ENCODE results near the gene CRTAC1. TPM values are rescaled to one million over a fixed set of nuclear protein-coding genes. Genes with fewer than 3 reads are reported as not detected.
"Not testable (repeated sequence)": the region's sequence is repeated elsewhere in the genome, so short reads cannot be mapped to it uniquely, and the experiment has no call there.

The CRTAC1 gene
- total RNA-seq, 1 donor from 2014 or later, result 0.28 TPM

- DNase-seq (ENCODE audit: low spot score) (no peak), ATAC-seq (peak; percentile 83)
Measured at GRCh38 chr10:97849687-97850402, 180.6 kb downstream of the CRTAC1 start, which contains the start of gene GOLGA7B. Gene GOLGA7B (plus strand): TSS chr10:97849843. CDS start chr10:97850304, 461 bp downstream.

GRCh38 chr10:97849103-97849686, 181.2 kb downstream of the CRTAC1 start:
- DNase-seq (ENCODE audit: low spot score) (no peak), ATAC-seq (no peak)

GRCh38 chr10:97844678-97845077, 185.7 kb downstream of the CRTAC1 start:
- ATAC-seq (no peak), DNase-seq (ENCODE audit: low spot score) (no peak)

GRCh38 chr10:97843972-97844371, 186.4 kb downstream of the CRTAC1 start:
- ATAC-seq; DNase-seq (ENCODE audit: low spot score): not testable (repeated sequence)

- ATAC-seq, result no peak
Measured at GRCh38 chr10:97843281-97843671, 187.1 kb downstream of the CRTAC1 start.

GRCh38 chr10:97842656-97843280, 187.7 kb downstream of the CRTAC1 start:
- DNase-seq (ENCODE audit: low spot score) (no peak), ATAC-seq (no peak)

More at GRCh38 chr10:97843281-97843671, 187.1 kb downstream of the CRTAC1 start:
- no peak for DNase-seq (ENCODE audit: low spot score)

- not testable (repeated sequence) for ATAC-seq; DNase-seq (ENCODE audit: low spot score)
Measured at GRCh38 chr10:97842114-97842513, 188.3 kb downstream of the CRTAC1 start.

GRCh38 chr10:97841166-97841565, 189.3 kb downstream of the CRTAC1 start:
- not testable (repeated sequence) for DNase-seq (ENCODE audit: low spot score); ATAC-seq

GRCh38 chr10:97838091-97838490, 192.3 kb downstream of the CRTAC1 start:
- DNase-seq (ENCODE audit: low spot score), result no peak

GRCh38 chr10:97836446-97836845, 194.0 kb downstream of the CRTAC1 start:
- ATAC-seq (no peak), DNase-seq (ENCODE audit: low spot score) (no peak)

More at GRCh38 chr10:97838091-97838490, 192.3 kb downstream of the CRTAC1 start:
- ATAC-seq, result no peak

- DNase-seq (ENCODE audit: low spot score), result no peak
- ATAC-seq, result no peak
Measured at GRCh38 chr10:97831259-97831658, 199.2 kb downstream of the CRTAC1 start.

- no peak for DNase-seq (ENCODE audit: low spot score)
- ATAC-seq, result no peak
Measured at GRCh38 chr10:97830064-97830463, 200.4 kb downstream of the CRTAC1 start.

GRCh38 chr10:97828721-97829120, 201.7 kb downstream of the CRTAC1 start:
- no peak for DNase-seq (ENCODE audit: low spot score)
- ATAC-seq, result no peak

- DNase-seq (ENCODE audit: low spot score) (no peak), ATAC-seq (no peak)
Measured at GRCh38 chr10:97827702-97828291, 202.6 kb downstream of the CRTAC1 start.

- no peak for DNase-seq (ENCODE audit: low spot score)
- ATAC-seq, result no peak
Measured at GRCh38 chr10:97826892-97827291, 203.5 kb downstream of the CRTAC1 start.

GRCh38 chr10:97825020-97825760, 205.2 kb downstream of the CRTAC1 start:
- DNase-seq (ENCODE audit: low spot score) (no peak), ATAC-seq (no peak)

- DNase-seq (ENCODE audit: low spot score) (no peak), ATAC-seq (no peak)
Measured at GRCh38 chr10:97823734-97824133, 206.7 kb downstream of the CRTAC1 start.

GRCh38 chr10:97822261-97822687, 208.1 kb downstream of the CRTAC1 start:
- ATAC-seq (no peak), DNase-seq (ENCODE audit: low spot score) (no peak)

GRCh38 chr10:97821308-97822038, 208.9 kb downstream of the CRTAC1 start:
- DNase-seq (ENCODE audit: low spot score) (no peak), ATAC-seq (no peak)

GRCh38 chr10:97820096-97820704, 210.2 kb downstream of the CRTAC1 start:
- ATAC-seq, result no peak
- no peak for DNase-seq (ENCODE audit: low spot score)

Data from left lobe of liver (tissue), 2 donors.